Activated effector memory CD4-positive, alpha-beta T cell treated with Interleukin-2 at 50 U/mL for 16 hours (primary cell): ENCODE measurements around the gene LRRC8A.
A peak's percentile ranks its signal among the peaks of the same experiment; 100 is the strongest.
"Not testable (repeated sequence)": the region's sequence is repeated elsewhere in the genome, so short reads cannot be mapped to it uniquely, and the experiment has no call there.

ENCODE experiments used
- DNase-seq: peaks from one replicate; pipeline ENCODE4 v3.0.0-alpha.2; 2020

LRRC8A gene

GRCh38 chr9:128881884-128882676 is at the start of gene LRRC8A, which contains the start of gene KYAT1:
Gene LRRC8A, plus strand, starts transcription at chr9:128882133. Its CDS starts 25,032 bp downstream, at chr9:128907165.
Gene KYAT1, minus strand, starts transcription at chr9:128881950. Its CDS starts 36,545 bp downstream, at chr9:128845405.
- DNase-seq = peak; percentile 98

- no peak for DNase-seq
Observed at GRCh38 chr9:128833696-128834095, 48.2 kb upstream of the LRRC8A start.

GRCh38 chr9:128835246-128836210 is 46.4 kb upstream of the LRRC8A start:
- no peak for DNase-seq

- DNase-seq = no peak
Observed at GRCh38 chr9:128836509-128837145, 45.3 kb upstream of the LRRC8A start.

- no peak for DNase-seq
Observed at GRCh38 chr9:128838338-128838737, 43.6 kb upstream of the LRRC8A start.

GRCh38 chr9:128840524-128840923 is 41.4 kb upstream of the LRRC8A start:
- DNase-seq = no peak

GRCh38 chr9:128841694-128842492 is 40.0 kb upstream of the LRRC8A start:
- DNase-seq = no peak

GRCh38 chr9:128843171-128843570 is 38.8 kb upstream of the LRRC8A start:
- not testable (repeated sequence) for DNase-seq

- DNase-seq = no peak
Observed at GRCh38 chr9:128845186-128845931, 36.6 kb upstream of the LRRC8A start.

- no peak for DNase-seq
Observed at GRCh38 chr9:128846680-128847030, 35.3 kb upstream of the LRRC8A start.

GRCh38 chr9:128847803-128848202 is 34.1 kb upstream of the LRRC8A start:
- no peak for DNase-seq

GRCh38 chr9:128851024-128851423 is 30.9 kb upstream of the LRRC8A start:
- DNase-seq = not testable (repeated sequence)

GRCh38 chr9:128851779-128852600 is 29.9 kb upstream of the LRRC8A start:
- not testable (repeated sequence) for DNase-seq

- not testable (repeated sequence) for DNase-seq
Observed at GRCh38 chr9:128852646-128853045, 29.3 kb upstream of the LRRC8A start.

GRCh38 chr9:128854454-128854853 is 27.5 kb upstream of the LRRC8A start:
- DNase-seq = not testable (repeated sequence)

- not testable (repeated sequence) for DNase-seq
Observed at GRCh38 chr9:128858476-128858875, 23.5 kb upstream of the LRRC8A start.

GRCh38 chr9:128860937-128861336 is 21.0 kb upstream of the LRRC8A start:
- no peak for DNase-seq

GRCh38 chr9:128861501-128861900 is 20.4 kb upstream of the LRRC8A start:
- no peak for DNase-seq

GRCh38 chr9:128862401-128862851 is 19.5 kb upstream of the LRRC8A start:
- no peak for DNase-seq

GRCh38 chr9:128863647-128864046 is 18.3 kb upstream of the LRRC8A start:
- DNase-seq = peak; percentile 74
